Ramos (cell line): Measurements from ENCODE around the gene PLD1.
"Not testable (repeated sequence)": the region's sequence is repeated elsewhere in the genome, so short reads cannot be mapped to it uniquely, and the experiment has no call there.

ENCODE experiments used
- in situ Hi-C: fragments of 300-500 bp; cut with MboI; formaldehyde crosslinking; loops from one replicate; pipeline ENCODE4 v1.14.3; 2022; ENCODE audit warnings: low sequenced_read_pairs; ENCODE audit not compliant: unreplicated experiment

Gene PLD1

DNA sequence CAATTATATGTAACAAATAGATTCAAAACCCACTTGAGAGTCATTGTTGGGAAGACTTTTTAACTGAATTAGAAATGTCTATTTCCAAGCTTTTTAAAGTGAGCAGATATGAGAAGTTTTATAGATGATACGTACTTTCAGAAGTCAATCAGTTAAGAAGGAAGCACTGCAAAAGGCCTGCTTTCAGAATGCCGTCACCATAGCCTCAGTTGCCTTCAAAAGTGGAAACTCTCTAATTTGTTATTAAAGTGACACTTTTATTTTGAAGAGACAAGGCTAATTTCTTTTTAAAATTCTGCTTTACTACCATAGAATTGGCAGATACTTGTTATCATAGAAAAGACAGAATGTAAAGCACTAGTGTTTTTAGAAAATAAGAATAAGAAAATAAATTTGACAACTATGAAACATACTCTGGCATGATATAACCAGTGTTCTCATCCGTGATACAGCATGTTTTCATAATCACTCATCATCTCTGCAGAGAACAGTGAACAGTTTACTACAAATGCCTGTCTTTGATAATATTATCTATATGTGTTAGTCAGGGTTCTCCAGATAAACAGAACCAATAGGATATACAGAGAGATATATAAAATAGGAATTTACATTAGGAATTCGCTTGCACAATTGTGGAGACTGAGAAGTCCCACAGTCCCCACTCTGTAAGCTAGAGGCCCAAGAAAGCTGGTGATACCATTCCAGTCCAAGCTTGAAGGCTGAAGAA, 7.0 kb upstream of the PLD1 start:
- in situ Hi-C loops = no loop called here

GRCh38 chr3:171815973-171816595, 5.8 kb upstream of the PLD1 start:
- in situ Hi-C loops = no loop called here

- in situ Hi-C loops = not testable (repeated sequence)
Measured at GRCh38 chr3:171814662-171815061, 4.4 kb upstream of the PLD1 start.

DNA sequence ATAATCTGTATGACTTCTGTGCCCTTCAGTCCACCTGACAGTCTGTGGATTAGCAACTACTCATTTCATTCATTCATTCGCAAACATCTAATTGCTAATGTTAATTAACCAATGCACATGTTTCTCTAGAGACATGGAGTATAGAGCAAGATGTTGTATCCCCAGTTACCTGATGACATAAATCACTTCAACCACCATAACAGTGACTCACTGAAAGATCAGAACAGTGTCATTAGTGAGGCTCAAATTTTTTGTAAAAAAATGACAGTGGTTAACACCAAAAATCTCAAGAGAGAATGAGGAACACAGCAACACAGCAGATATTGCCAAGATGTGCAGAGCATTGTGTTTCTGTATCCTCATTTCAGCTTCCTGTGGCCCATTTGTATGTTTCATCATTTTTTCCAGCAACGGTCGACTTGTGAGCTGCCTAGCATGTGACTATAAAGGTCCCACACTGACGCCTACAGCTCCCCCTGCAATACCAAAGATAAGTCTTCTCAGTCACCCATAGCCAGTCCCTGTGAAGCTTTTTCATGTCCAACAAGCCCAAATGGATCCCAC, 3.7 kb upstream of the PLD1 start:
- in situ Hi-C loops = no loop called here

DNA sequence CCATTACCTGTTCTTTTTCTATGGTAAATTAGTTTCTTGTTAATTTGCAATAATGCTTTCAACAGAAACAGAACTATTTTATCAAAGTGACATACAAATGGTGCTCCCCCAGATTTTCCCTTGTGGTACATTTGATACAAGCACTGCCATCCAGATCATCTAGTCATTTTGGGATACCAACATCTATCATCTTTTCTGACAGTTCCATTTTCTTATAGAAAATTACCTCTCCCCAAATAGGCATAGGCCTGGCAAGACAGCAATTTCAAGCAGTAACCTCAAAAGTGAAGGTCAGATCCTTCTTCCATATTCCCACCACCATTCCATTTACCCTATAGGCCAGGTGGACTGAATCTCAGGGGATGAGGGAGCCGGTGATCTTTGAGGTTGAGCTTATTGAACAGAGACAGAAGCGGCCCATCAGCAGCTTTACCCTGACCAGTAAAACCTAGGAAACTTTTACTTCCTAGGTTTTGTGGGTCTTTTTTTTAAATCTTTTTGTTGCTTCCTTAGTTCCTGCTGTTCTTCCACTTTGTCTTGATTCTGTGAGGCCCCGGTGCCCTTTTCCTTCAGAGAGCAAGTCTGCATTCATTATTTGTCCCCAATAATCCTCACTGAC, 3.1 kb upstream of the PLD1 start:
- in situ Hi-C loops = no loop called here

GRCh38 chr3:171812811-171813210, 2.5 kb upstream of the PLD1 start:
- in situ Hi-C loops = no loop called here

DNA sequence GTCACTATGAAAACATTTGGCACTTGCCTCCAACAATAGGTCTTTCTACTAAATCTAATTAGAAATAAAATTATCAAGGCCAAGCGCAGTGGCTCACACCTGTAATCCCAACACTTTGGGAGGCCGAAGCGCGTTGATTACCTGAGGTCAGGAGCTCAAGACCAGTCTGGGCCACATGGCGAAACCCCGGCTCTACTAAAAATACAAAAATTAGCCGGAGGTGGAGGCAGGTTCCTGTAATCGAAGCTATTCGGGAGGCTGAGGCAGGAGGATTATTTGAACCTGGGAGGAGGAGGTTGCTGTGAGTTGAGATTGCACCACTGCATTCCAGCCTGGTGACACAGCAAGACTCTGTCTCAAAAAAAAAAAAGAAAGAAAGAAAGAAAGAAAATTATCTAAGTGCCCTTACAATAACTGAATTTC, 1.6 kb upstream of the PLD1 start:
- in situ Hi-C loops = no loop called here

GRCh38 chr3:171811295-171811912, 1.1 kb upstream of the PLD1 start:
- in situ Hi-C loops = no loop called here

DNA sequence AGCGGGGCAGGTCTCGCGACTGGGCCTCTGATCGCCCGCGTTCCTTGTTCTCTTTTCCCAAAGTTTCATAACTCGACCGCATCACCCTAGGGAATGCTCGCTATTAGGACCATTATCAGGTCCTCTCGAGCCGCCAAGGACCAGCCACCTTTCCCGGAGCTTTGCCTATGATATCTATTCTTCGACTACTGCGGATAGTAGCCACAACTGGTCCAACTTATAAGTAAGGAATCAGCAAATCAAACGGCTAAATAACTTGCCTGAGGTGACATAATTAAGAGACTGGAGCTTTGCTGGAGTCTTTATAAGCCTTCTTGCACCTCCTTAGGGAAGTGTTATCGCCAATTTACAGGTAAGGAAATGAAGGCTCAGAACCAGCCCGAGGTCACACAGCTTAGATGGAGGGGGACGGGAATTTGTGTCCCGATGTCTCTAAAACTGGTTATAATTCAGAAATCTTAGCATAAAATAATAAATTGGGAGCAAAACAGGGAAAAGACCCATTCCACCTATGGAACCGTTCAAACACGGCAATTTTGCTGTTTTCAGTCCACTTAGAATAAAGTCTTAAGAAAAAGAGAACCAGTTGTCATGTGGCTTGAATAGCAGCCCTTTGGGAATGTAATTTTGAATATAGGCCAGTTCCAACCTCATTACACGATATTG, 479 bp upstream of the PLD1 start:
- in situ Hi-C loops = no loop called here

DNA sequence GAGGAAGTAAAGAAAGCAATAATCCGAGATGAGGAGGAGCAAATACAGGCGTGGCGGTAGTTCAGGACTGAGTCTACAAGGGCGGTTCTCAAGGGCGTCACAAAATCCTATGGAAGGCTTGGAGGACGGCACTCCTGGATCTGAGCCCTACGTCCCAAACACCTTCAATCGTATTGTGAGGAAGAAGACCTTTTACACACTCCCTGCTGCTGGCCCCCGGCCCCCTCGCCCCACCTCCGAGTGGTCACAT, 747 bp downstream of the PLD1 start:
- in situ Hi-C loops = no loop called here

- in situ Hi-C loops = no loop called here
Measured at GRCh38 chr3:171807806-171808205, 2.5 kb downstream of the PLD1 start.

- in situ Hi-C loops = no loop called here
Measured at GRCh38 chr3:171807129-171807675, 3.1 kb downstream of the PLD1 start.

DNA sequence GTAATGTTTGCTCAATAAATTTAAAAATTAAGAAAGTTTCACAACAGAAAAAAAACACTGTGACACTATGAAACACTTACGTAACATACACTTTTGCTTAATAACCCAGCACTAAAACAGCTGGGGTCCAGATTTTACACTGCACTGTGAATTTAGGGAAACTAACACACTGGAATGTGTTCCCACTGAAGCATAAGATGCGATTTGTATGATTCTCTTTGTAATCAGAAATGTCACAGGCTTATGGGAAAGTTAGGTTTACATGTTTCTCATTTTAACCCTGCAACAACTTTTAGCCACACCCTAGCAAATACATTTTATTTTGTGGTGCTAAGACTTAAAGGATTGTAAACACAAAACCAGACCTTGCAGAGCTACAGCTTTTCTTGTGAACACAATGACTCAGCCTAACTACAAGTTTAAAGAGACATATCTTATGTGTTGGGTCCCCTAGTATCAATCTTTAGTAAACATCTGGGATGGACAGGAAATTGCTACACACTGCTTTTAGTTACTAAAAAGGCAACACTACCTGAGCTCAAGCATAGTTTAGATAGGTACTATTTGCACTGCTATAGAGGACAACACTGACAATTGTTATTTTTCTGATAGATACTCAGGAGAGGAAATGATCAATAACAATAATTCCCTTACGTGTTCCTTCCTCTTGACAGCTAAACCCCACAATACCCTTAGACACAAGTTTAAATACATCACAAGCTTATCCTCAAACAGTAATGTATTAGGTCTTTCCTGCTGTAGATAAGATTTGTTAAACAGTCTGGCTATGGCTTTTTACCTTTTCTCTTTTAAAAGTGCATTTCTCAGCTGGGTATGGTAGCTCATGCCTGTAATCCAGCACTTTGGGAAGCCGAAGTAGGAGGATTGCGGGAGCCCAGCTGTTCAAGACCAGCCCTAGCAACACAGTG, 3.8 kb downstream of the PLD1 start:
- in situ Hi-C loops = no loop called here

DNA sequence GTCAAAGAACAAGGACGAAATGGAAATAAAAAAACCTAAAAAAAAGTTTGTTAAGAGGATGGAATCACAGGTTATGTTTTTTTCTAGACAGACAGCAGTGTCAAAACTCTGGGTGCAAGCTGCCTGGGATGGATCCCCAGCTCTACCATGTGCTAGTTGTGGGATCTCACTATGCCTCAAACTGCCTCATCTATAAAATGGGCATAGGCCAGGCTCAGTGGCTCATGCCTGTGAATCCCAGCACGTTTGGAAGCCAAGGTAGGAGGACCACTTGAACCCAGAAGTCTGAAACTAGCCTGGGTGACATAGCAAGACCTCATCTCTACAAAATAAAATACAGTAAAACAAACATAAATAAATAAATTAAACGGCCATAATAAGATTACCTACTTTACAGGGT, 4.6 kb downstream of the PLD1 start:
- in situ Hi-C loops = no loop called here

- in situ Hi-C loops = no loop called here
Measured at GRCh38 chr3:171804618-171805389, 5.5 kb downstream of the PLD1 start.

DNA sequence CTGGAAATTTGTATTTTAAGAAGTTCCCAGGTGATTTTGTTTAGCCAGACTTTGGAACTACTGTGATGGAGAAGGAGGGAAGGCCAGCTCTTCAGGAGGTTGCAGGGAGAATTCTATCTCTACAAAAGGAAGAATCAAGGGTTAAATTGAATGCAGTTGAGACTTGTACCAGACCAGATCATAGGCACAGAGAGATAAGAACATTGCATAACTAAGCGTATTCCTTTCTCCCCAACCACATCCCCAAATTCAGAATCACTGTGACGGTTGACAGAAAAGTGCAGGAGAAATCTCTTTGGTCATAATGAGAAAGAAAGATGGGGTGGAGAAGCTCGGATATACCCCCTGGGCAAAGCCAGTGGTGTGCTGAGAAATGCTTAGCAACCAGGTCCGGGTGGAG, 7.2 kb downstream of the PLD1 start:
- in situ Hi-C loops = no loop called here

GRCh38 chr3:171802590-171802956, 7.7 kb downstream of the PLD1 start:
- in situ Hi-C loops = no loop called here

DNA sequence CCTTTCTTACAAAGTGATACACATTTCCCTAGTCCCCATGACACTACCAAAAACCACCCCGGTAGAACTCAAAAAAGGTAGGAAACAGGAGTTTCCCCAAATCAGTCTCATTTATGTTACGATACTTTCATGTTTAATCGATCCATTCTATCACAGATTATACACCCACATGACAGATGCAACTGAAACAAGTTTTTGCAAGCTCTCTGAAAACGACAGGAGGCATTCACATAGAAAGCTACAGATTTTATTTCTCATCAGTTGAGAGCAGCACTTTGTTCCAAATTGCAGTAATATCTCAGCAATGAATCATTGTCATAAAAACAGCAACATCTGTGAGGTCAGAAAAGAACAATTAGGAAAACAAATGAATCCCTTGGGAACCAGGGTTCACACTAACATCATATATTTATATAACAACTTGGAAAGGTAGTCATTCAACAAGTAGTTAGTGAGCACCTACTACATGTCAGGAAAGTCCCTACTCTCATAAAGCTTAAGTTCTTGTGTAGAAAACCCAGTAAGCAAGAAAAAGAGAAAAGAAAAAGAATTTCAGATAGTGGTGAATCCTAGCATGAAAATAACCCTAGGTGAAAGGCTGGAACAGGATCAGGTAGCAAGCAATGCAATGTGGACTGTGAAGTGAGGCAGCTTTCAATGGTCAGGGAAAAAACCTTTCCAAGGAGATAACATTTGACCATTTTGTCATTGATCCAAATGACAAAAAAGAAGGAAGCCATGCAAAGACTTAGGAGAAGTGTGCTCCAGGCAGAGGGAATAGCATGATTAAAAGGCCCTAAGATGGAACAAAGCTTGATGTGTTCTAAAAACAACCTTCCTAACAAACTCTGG, 8.3 kb downstream of the PLD1 start:
- in situ Hi-C loops = no loop called here
